ENCODE measurements around the gene FBXO11. TPM values are rescaled to one million over a fixed set of nuclear protein-coding genes. Genes with fewer than 3 reads are reported as not detected.
A peak's percentile ranks its signal among the peaks of the same experiment; 100 is the strongest.
"Not testable (repeated sequence)": the region's sequence is repeated elsewhere in the genome, so short reads cannot be mapped to it uniquely, and the experiment has no call there.

Gene FBXO11
- total and polyA plus RNA-seq, 9 donors = 37.1 to 56.2 (median 43.4) TPM

DNA sequence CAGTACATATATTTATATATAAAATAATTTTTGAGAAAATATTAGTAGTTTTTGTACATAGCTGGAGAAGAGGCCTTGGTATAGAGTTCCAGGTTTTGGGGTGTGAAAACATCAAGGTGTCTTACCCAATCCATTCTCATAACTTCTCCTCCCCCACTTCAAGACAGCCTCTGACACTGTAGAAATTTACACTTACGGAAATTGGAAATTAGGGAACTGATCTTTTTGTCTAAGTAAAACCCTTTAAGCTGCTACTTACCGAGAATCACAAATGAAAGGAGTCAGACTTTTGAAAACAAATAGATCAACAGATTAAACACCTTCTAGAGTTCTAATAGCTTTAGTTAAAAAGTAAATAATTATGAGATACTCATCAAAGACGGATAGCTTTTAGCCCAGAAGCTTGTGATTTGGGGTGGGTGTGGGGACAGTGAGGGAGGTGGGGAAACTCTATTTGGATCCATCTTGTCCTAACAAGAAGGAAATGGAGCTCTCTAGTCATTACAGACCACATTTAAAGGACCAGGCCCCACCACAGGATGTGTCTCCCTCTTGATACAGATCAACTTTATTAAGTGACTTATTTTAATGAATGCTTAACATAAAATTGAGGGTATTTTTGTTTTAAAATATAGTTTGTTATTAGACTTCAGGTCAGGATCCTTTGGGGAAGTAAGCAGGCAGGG, 11.1 kb upstream of the FBXO11 start:
- H3K4me3 ChIP-seq (ENCODE audit: low read length) = no peak overlapping the region
- H3K9me3 ChIP-seq (replicated peaks; ENCODE audit: control insufficient read depth, low read depth, low read length) = no peaks in the 10 kb centered on the region
- no peaks in the 10 kb centered on the region for H3K36me3 ChIP-seq (ENCODE audit: control insufficient read depth, insufficient read depth, low read length)
- H3K27ac ChIP-seq (ENCODE audit: low read length) = no peak overlapping the region
- no peaks in the 10 kb centered on the region for H3K4me1 ChIP-seq (ENCODE audit: control insufficient read depth, insufficient read depth, low read length)
- DNase-seq = no peak
- H3K27me3 ChIP-seq (ENCODE audit: control insufficient read depth, insufficient read depth, low read length) = no peaks in the 10 kb centered on the region
- no CpG with 5 or more reads among the region's 3 CpGs for WGBS (ENCODE audit: insufficient coverage)

DNA sequence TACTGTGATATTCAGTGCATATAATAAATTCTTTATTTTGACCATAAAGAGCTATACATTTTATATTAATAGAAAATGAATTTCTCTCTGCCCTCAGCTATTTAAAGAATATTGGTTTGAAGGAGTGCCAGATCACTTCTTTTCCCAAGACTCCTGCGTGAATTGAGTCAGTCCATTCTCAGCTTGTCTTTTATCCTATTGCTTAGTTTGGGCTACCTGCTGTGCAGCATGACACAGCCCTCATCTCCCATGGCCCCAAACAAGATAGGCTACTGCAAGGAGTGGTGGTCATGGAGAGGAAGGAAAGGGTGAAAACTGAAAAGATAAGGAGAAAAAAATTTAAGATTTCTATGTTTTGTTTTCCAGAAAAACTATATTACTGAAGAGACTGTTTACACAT, 10.1 kb upstream of the FBXO11 start:
- DNase-seq = no peak
- Histone ChIP-seq H3K36me3 (ENCODE audit: control insufficient read depth, insufficient read depth, low read length) (no peaks in the 10 kb centered on the region), H3K27me3 (ENCODE audit: control insufficient read depth, insufficient read depth, low read length) (no peaks in the 10 kb centered on the region), H3K4me3 (ENCODE audit: low read length) (no peak overlapping the region), H3K9me3 (replicated peaks; ENCODE audit: control insufficient read depth, low read depth, low read length) (no peaks in the 10 kb centered on the region), H3K27ac (ENCODE audit: low read length) (no peak overlapping the region), H3K4me1 (ENCODE audit: control insufficient read depth, insufficient read depth, low read length) (no peaks in the 10 kb centered on the region)
- 80% methylated on average over 1 of the region's 1 CpG for WGBS (ENCODE audit: insufficient coverage)

DNA sequence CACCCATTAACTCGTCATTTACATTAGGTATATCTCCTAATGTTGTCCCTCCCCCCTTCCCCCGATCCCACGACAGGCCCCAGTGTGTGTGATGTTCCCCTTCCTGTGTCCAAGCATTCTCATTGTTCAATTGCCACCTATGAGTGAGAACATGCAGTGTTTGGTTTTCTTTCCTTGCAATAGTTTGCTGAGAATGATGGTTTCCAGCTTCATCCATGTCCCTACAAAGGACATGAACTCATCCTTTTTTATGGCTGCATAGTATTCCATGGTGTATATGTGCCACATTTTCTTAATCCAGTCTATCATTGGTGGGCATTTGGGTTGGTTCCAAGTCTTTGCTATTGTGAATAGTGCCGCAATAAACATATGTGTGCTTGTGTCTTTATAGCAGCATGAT, 4.4 kb upstream of the FBXO11 start:
- DNase-seq; H3K4me1 ChIP-seq (ENCODE audit: control insufficient read depth, insufficient read depth, low read length); H3K27ac ChIP-seq (ENCODE audit: low read length); H3K36me3 ChIP-seq (ENCODE audit: control insufficient read depth, insufficient read depth, low read length); H3K9me3 ChIP-seq (replicated peaks; ENCODE audit: control insufficient read depth, low read depth, low read length); H3K4me3 ChIP-seq (ENCODE audit: low read length); H3K27me3 ChIP-seq (ENCODE audit: control insufficient read depth, insufficient read depth, low read length): not testable (repeated sequence)
- no CpG with 5 or more reads among the region's 4 CpGs for WGBS (ENCODE audit: insufficient coverage)

DNA sequence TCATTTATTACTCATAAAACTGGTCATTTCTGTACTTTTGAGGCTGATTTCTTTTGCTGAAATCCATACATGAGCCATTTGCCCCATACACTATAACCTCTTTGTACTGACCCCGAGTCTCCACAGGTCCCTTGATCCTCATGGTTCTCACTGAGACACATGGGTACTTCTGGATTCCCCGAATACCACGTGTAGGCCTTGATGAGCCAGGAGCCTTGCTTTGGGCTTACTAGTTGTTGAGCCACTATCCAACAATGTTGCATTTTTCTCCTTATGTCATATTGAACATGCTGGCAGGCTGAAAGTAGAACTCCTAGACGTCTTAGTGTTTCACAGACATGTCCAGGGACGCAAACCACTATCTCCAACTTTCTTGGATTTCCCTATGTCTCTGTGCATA, 2.4 kb upstream of the FBXO11 start:
- Histone ChIP-seq H3K4me1 (ENCODE audit: control insufficient read depth, insufficient read depth, low read length) (peaks cover 3% of the 10 kb centered on the region), H3K4me3 (ENCODE audit: low read length) (no peak overlapping the region), H3K9me3 (replicated peaks; ENCODE audit: control insufficient read depth, low read depth, low read length) (no peaks in the 10 kb centered on the region), H3K27ac (ENCODE audit: low read length) (no peak overlapping the region), H3K36me3 (ENCODE audit: control insufficient read depth, insufficient read depth, low read length) (no peaks in the 10 kb centered on the region), H3K27me3 (ENCODE audit: control insufficient read depth, insufficient read depth, low read length) (no peaks in the 10 kb centered on the region)
- no peak for DNase-seq
- 86% methylated on average over 3 of the region's 5 CpGs for WGBS (ENCODE audit: insufficient coverage)

DNA sequence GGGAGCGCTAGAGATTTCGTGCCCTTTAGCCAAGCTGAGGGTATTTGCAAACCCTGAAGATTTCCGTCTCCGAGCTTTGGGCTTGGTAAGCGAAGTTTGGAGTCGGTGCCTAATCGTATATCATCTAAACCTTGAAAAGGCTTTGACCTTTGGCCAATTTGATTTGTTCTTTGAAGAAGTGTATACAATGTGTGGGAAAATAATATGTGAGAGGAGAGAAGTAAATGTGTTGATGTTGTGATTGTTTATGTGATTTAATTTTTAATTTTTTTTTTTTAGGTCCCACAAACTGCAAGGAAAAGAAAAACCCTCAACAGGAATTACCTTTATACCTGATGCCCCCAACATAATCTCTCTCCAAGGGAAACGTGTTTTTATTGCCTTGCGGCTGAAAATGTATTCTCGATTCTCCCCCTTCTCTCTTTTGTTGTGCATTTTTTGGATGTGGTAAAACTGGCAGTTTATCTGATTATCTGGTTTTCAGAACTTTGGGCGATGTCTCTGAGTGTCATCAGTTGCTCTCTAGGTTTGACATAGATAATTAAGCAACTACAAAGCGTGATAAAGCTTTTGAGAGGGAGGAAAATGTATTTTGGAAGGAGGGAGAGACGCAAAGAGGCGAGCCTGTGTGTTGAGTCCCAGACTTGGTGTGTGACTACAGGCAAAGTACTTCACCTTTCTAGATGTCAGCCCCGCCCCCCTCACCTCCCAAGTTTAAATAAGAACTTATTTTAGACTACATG, 912 bp upstream of the FBXO11 start:
- 15% methylated on average over 4 of the region's 15 CpGs for WGBS (ENCODE audit: insufficient coverage)
- peak overlapping the region; percentile 78 for H3K4me3 ChIP-seq (ENCODE audit: low read length)
- no peaks in the 10 kb centered on the region for H3K36me3 ChIP-seq (ENCODE audit: control insufficient read depth, insufficient read depth, low read length)
- no peaks in the 10 kb centered on the region for H3K9me3 ChIP-seq (replicated peaks; ENCODE audit: control insufficient read depth, low read depth, low read length)
- peak; percentile 28 for DNase-seq
- H3K27me3 ChIP-seq (ENCODE audit: control insufficient read depth, insufficient read depth, low read length) = no peaks in the 10 kb centered on the region
- H3K27ac ChIP-seq (ENCODE audit: low read length) = peak overlapping the region; percentile 98
- H3K4me1 ChIP-seq (ENCODE audit: control insufficient read depth, insufficient read depth, low read length) = peaks cover 3% of the 10 kb centered on the region

DNA sequence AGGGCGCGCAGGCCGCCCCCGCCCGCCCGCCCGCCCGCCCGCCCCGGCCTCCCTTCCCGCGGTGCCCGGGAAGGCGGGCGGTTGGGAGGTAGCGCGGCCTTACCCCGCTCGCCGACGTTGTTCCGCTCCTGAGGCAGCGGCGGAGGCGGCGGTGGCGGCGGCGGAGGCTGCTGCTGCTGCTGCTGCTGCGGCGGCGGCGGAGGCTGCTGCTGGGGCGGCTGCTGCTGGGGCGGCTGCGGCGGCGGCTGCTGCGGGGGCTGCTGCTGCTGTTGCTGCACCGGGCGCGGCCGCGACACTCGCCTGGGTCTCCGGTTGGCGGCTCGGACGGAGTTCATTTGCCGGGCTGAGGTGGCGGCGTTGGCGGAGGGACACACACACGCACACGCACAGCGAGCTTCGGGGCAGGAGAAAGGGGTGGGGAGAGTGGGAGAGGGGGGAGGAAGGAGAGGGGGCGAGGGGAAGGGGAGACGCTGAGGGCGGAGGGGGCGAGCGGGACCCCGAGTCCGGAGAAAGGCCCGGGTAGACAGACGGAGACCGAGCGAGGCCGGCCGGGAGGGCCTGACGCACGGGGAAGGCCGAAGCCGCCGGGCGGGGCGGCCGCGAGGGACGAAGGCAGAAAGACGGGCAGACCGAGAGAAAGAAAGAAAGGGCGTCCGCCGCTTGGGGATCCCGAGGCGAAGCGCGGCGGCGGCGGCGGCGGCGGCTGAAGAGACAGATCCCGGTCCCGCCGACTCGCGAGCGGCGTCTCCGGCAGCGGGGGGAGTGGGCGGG, 727 bp downstream of the FBXO11 start:
- Histone ChIP-seq H3K27me3 (ENCODE audit: control insufficient read depth, insufficient read depth, low read length) (no peaks in the 10 kb centered on the region), H3K27ac (ENCODE audit: low read length) (peak overlapping the region; percentile 100), H3K36me3 (ENCODE audit: control insufficient read depth, insufficient read depth, low read length) (no peaks in the 10 kb centered on the region), H3K9me3 (replicated peaks; ENCODE audit: control insufficient read depth, low read depth, low read length) (no peaks in the 10 kb centered on the region), H3K4me3 (ENCODE audit: low read length) (peak overlapping the region; percentile 70), H3K4me1 (ENCODE audit: control insufficient read depth, insufficient read depth, low read length) (peaks cover 3% of the 10 kb centered on the region)
- WGBS (ENCODE audit: insufficient coverage) = under 1% methylated on average over 67 of the region's 105 CpGs
- DNase-seq = peak; percentile 78

DNA sequence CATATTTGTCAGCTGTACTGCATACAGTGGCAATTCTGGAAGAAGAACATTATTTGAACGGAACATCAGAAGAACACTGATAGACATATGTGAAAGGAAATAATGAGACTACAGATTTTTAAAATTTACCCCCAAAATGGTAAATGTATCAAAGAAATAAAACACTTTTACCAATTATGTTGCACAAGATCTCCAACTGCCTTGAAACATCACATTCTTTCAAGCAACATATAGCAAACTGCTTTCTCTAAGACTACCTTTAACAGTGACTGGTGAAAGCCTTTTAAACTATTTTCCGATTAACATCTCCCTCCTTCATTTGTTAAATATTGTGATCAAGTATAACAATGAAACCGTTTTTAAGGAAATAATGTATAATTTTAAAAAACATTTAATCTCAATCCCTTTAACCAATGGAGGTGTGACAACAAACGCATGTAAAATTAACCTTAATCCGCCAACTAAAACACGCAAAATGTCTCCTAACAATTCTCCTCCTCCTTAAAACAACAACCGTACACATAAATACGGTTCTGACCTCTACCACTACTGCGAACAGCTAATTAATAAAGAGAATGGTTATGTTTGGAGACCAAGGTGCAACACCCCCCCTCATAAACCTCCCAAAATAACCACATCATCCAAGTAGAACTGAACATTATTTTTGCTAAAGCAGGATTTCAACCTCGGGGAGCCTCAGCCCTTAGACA, 2.4 kb downstream of the FBXO11 start:
- H3K27me3 ChIP-seq (ENCODE audit: control insufficient read depth, insufficient read depth, low read length) = no peaks in the 10 kb centered on the region
- H3K4me1 ChIP-seq (ENCODE audit: control insufficient read depth, insufficient read depth, low read length) = peaks cover 3% of the 10 kb centered on the region
- no peaks in the 10 kb centered on the region for H3K36me3 ChIP-seq (ENCODE audit: control insufficient read depth, insufficient read depth, low read length)
- H3K4me3 ChIP-seq (ENCODE audit: low read length) = peak overlapping the region; percentile 70
- H3K27ac ChIP-seq (ENCODE audit: low read length) = peak overlapping the region; percentile 90
- DNase-seq = peak; percentile 11
- H3K9me3 ChIP-seq (replicated peaks; ENCODE audit: control insufficient read depth, low read depth, low read length) = no peaks in the 10 kb centered on the region
- 0% methylated on average over 1 of the region's 10 CpGs for WGBS (ENCODE audit: insufficient coverage)

DNA sequence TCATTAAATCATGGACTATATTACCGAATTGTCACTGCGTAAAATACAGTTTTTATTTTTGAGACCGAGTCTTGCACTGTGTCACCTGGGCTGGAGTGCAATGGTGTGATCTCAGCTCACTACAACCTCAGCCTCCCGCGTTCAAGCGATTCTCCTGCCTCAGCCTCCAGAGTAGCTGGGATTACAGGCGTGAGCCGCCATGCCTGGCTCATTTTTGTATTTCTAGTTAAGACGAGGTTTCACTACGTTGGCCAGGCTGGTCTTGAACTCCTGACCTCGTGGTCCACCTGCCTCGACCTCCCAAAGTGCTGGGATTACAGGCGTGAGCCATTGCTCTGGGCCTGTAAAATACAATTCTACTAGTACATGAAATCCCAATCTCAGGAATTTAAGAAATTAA, 4.4 kb downstream of the FBXO11 start:
- not testable (repeated sequence) for H3K27me3 ChIP-seq (ENCODE audit: control insufficient read depth, insufficient read depth, low read length); DNase-seq; H3K4me3 ChIP-seq (ENCODE audit: low read length); H3K9me3 ChIP-seq (replicated peaks; ENCODE audit: control insufficient read depth, low read depth, low read length); H3K4me1 ChIP-seq (ENCODE audit: control insufficient read depth, insufficient read depth, low read length); H3K27ac ChIP-seq (ENCODE audit: low read length); H3K36me3 ChIP-seq (ENCODE audit: control insufficient read depth, insufficient read depth, low read length)
- WGBS (ENCODE audit: insufficient coverage) = 95% methylated on average over 9 of the region's 13 CpGs

DNA sequence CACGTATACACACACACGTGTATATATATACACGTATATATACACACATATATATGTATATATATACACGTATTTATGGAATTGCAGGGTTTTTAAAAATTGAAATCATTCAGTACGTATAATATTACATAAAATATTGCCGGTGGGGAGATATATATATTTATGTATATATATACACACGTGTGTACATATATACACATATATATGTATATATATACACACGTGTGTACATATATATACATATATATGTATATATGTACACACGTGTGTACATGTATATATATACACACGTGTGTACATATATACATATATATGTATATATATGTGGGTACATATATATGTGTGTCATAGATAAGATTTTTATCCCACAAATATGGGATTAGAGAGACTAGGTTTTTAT, 5.4 kb downstream of the FBXO11 start:
- WGBS (ENCODE audit: insufficient coverage) = no CpG with 5 or more reads among the region's 10 CpGs
- Histone ChIP-seq H3K4me1 (ENCODE audit: control insufficient read depth, insufficient read depth, low read length) (no peaks in the 10 kb centered on the region), H3K9me3 (replicated peaks; ENCODE audit: control insufficient read depth, low read depth, low read length) (no peaks in the 10 kb centered on the region), H3K4me3 (ENCODE audit: low read length) (no peak overlapping the region), H3K27me3 (ENCODE audit: control insufficient read depth, insufficient read depth, low read length) (no peaks in the 10 kb centered on the region), H3K27ac (ENCODE audit: low read length) (no peak overlapping the region), H3K36me3 (ENCODE audit: control insufficient read depth, insufficient read depth, low read length) (no peaks in the 10 kb centered on the region)
- no peak for DNase-seq

Data from muscle of leg (tissue), 11 donors.